ENCODE results near the gene CCSER2. TPM values are rescaled to one million over a fixed set of nuclear protein-coding genes. Genes with fewer than 3 reads are reported as not detected.
"Not testable (repeated sequence)": the region's sequence is repeated elsewhere in the genome, so short reads cannot be mapped to it uniquely, and the experiment has no call there.

CCSER2 gene
- total RNA-seq, 1 experiment from 2014 or later: 44.1 TPM

- Histone ChIP-seq H3K4me3 (ENCODE audit: low read depth, low read length, poor library complexity, severe bottlenecking) (no peak overlapping the region), H3K27me3 (replicated peaks; ENCODE audit: insufficient read depth, low read depth, low read length, poor library complexity) (no peaks in the 10 kb centered on the region), H3K4me1 (ENCODE audit: insufficient read depth, low read length, poor library complexity, severe bottlenecking) (no peaks in the 10 kb centered on the region), H3K9me3 (ENCODE audit: low read depth, low read length, poor library complexity, severe bottlenecking) (no peaks in the 10 kb centered on the region), H3K27ac (ENCODE audit: low read depth, low read length, poor library complexity, severe bottlenecking) (no peak overlapping the region), H3K36me3 (ENCODE audit: insufficient read depth, low read length, poor library complexity, severe bottlenecking) (no peaks in the 10 kb centered on the region)
- BruUV-seq (replicated peaks): no TSS peak
- no peak for DNase-seq (ENCODE audit: low spot score)
- TF ChIP-seq CTCF (conservative IDR thresholded peaks at IDR 0.05; ENCODE audit: low read depth, low read length): no peak
- no peak for TF ChIP-seq EZH2 (IDR thresholded peaks at IDR 0.05; ENCODE audit: borderline replicate concordance, low read depth, low read length, poor library complexity, severe bottlenecking)
- ChIA-PET POLR2A (ENCODE audit: low non-redundant PET) (no interaction called here), CTCF (no interaction called here)
- intact Hi-C loops (cut with micrococcal nuclease; ENCODE audit: unreplicated experiment): no loop called here
Measured at GRCh38 chr10:84447701-84448400, 119.5 kb downstream of the CCSER2 start.

- H3K27ac ChIP-seq (ENCODE audit: low read depth, low read length, poor library complexity, severe bottlenecking); H3K4me3 ChIP-seq (ENCODE audit: low read depth, low read length, poor library complexity, severe bottlenecking); intact Hi-C loops (cut with micrococcal nuclease; ENCODE audit: unreplicated experiment); H3K9me3 ChIP-seq (ENCODE audit: low read depth, low read length, poor library complexity, severe bottlenecking); DNase-seq (ENCODE audit: low spot score); POLR2A ChIA-PET (ENCODE audit: low non-redundant PET); H3K4me1 ChIP-seq (ENCODE audit: insufficient read depth, low read length, poor library complexity, severe bottlenecking); CTCF ChIA-PET; H3K36me3 ChIP-seq (ENCODE audit: insufficient read depth, low read length, poor library complexity, severe bottlenecking); H3K27me3 ChIP-seq (replicated peaks; ENCODE audit: insufficient read depth, low read depth, low read length, poor library complexity); BruUV-seq (replicated peaks): not testable (repeated sequence)
Measured at GRCh38 chr10:84449351-84449750, 121.0 kb downstream of the CCSER2 start.

- intact Hi-C loops (cut with micrococcal nuclease; ENCODE audit: unreplicated experiment): no loop called here
- CTCF ChIA-PET: no interaction called here
- no peaks in the 10 kb centered on the region for H3K4me1 ChIP-seq (ENCODE audit: insufficient read depth, low read length, poor library complexity, severe bottlenecking)
- TF ChIP-seq EZH2 (IDR thresholded peaks at IDR 0.05; ENCODE audit: borderline replicate concordance, low read depth, low read length, poor library complexity, severe bottlenecking) (no peak), CTCF (conservative IDR thresholded peaks at IDR 0.05; ENCODE audit: low read depth, low read length) (no peak)
- no peaks in the 10 kb centered on the region for H3K36me3 ChIP-seq (ENCODE audit: insufficient read depth, low read length, poor library complexity, severe bottlenecking)
- POLR2A ChIA-PET (ENCODE audit: low non-redundant PET): no interaction called here
- H3K27me3 ChIP-seq (replicated peaks; ENCODE audit: insufficient read depth, low read depth, low read length, poor library complexity): no peaks in the 10 kb centered on the region
- no peak for DNase-seq (ENCODE audit: low spot score)
- no TSS peak for BruUV-seq (replicated peaks)
- H3K27ac ChIP-seq (ENCODE audit: low read depth, low read length, poor library complexity, severe bottlenecking): no peak overlapping the region
- no peak overlapping the region for H3K4me3 ChIP-seq (ENCODE audit: low read depth, low read length, poor library complexity, severe bottlenecking)
- H3K9me3 ChIP-seq (ENCODE audit: low read depth, low read length, poor library complexity, severe bottlenecking): no peaks in the 10 kb centered on the region
Measured at GRCh38 chr10:84452003-84452402, 123.6 kb downstream of the CCSER2 start.

- POLR2A ChIA-PET (ENCODE audit: low non-redundant PET): no interaction called here
- BruUV-seq (replicated peaks): no TSS peak
- intact Hi-C loops (cut with micrococcal nuclease; ENCODE audit: unreplicated experiment): no loop called here
- Histone ChIP-seq H3K4me1 (ENCODE audit: insufficient read depth, low read length, poor library complexity, severe bottlenecking) (no peaks in the 10 kb centered on the region), H3K27me3 (replicated peaks; ENCODE audit: insufficient read depth, low read depth, low read length, poor library complexity) (no peaks in the 10 kb centered on the region), H3K4me3 (ENCODE audit: low read depth, low read length, poor library complexity, severe bottlenecking) (no peak overlapping the region), H3K9me3 (ENCODE audit: low read depth, low read length, poor library complexity, severe bottlenecking) (no peaks in the 10 kb centered on the region), H3K27ac (ENCODE audit: low read depth, low read length, poor library complexity, severe bottlenecking) (no peak overlapping the region), H3K36me3 (ENCODE audit: insufficient read depth, low read length, poor library complexity, severe bottlenecking) (no peaks in the 10 kb centered on the region)
- no peak for TF ChIP-seq EZH2 (IDR thresholded peaks at IDR 0.05; ENCODE audit: borderline replicate concordance, low read depth, low read length, poor library complexity, severe bottlenecking)
- no peak for TF ChIP-seq CTCF (conservative IDR thresholded peaks at IDR 0.05; ENCODE audit: low read depth, low read length)
- DNase-seq (ENCODE audit: low spot score): no peak
- CTCF ChIA-PET: no interaction called here
Measured at GRCh38 chr10:84453303-84453702, 124.9 kb downstream of the CCSER2 start.

All from A673 (cell line).